H1 (cell line): ENCODE measurements around the gene RASSF3. TPM values are rescaled to one million over a fixed set of nuclear protein-coding genes. Genes with fewer than 3 reads are reported as not detected.

Experiments
- CTCF ChIA-PET: fragments of 300-600 bp; sonication (Branson Sonifier 250); formaldehyde crosslinking; loops from one replicate; lab custom pipeline; 2021; ENCODE audit not compliant: partially characterized antibody; lab: Charles Lee
- POLR2A ChIA-PET: fragments of 300-600 bp; sonication (Branson Sonifier 250); formaldehyde crosslinking; loops from one replicate; lab custom pipeline; 2021; ENCODE audit warnings: inconsistent platforms; ENCODE audit not compliant: partially characterized antibody; lab: Charles Lee
- DNase-seq, 2 experiments: peaks; one replicate each; pipeline versions ENCODE4 v3.0.0 to v3.0.0-alpha.2; 2010 to 2022; ENCODE audit warnings: low spot score in 2 of 2, low read depth in 1 of 2, mixed read lengths in 1 of 2
- FAIRE-seq: peaks from 2 replicates; lab custom pipeline; 2011; peaks lifted over from hg19 to GRCh38; lab: Jason Lieb, UNC
- H2AFZ ChIP-seq: 2 replicates; pipeline ENCODE4 v1.8.1; 2012; ENCODE audit warnings: low read length, inconsistent platforms
- H2AK5ac ChIP-seq: 2 replicates; pipeline ENCODE4 v1.6.1; 2013; ENCODE audit warnings: low read depth, low read length
- H2BK120ac ChIP-seq: replicated peaks from 2 replicates; pipeline ENCODE3; 2013; ENCODE audit warnings: low read depth, low read length, inconsistent platforms
- H2BK12ac ChIP-seq: 2 replicates; pipeline ENCODE4 v1.6.1; 2013; ENCODE audit warnings: low read depth, low read length
- H2BK15ac ChIP-seq: 2 replicates; pipeline ENCODE4 v1.6.1; 2013; ENCODE audit warnings: low read length
- H2BK20ac ChIP-seq: 2 replicates; pipeline ENCODE4 v1.6.1; 2013; ENCODE audit warnings: low read length
- H2BK5ac ChIP-seq: 2 replicates; pipeline ENCODE4 v1.6.1; 2013; ENCODE audit warnings: low read depth, low read length
- H3K14ac ChIP-seq: 2 replicates; pipeline ENCODE4 v1.6.1; 2013; ENCODE audit warnings: inconsistent platforms; ENCODE audit not compliant: insufficient read length
- H3K18ac ChIP-seq: 2 replicates; pipeline ENCODE4 v1.6.1; 2013; ENCODE audit warnings: low read length; ENCODE audit errors: extremely low read depth
- H3K23ac ChIP-seq: 2 replicates; pipeline ENCODE4 v1.6.1; 2013; ENCODE audit warnings: inconsistent platforms; ENCODE audit not compliant: insufficient read length
- H3K23me2 ChIP-seq: 2 replicates; pipeline ENCODE4 v1.6.1; 2013; ENCODE audit warnings: low read depth, low read length
- H3K27ac ChIP-seq: 2 replicates; pipeline ENCODE4 v1.6.1; 2011; ENCODE audit warnings: low read depth, low read length, inconsistent platforms
- H3K27me3 ChIP-seq, 4 experiments: replicated peaks in 1 of 4; 1 replicate in 1 of 4; 2 replicates in 3 of 4; pipeline versions ENCODE4 v1.6.1 to v1.8.1; 2011 to 2013; ENCODE audit warnings: low read length in 3 of 4, mild to moderate bottlenecking in 3 of 4, inconsistent platforms in 2 of 4, mixed read lengths in 2 of 4, moderate library complexity in 1 of 4; ENCODE audit not compliant: control insufficient read depth in 3 of 4, insufficient read depth in 3 of 4; ENCODE audit errors: extremely low read depth in 1 of 4
- H3K36me3 ChIP-seq, 4 experiments: 2 replicates each; pipeline versions ENCODE4 v1.6.1 to v1.8.1; 2011 to 2013; ENCODE audit warnings: mild to moderate bottlenecking in 4 of 4, low read length in 3 of 4, moderate library complexity in 2 of 4, control low read depth in 1 of 4, inconsistent platforms in 1 of 4; ENCODE audit not compliant: insufficient read depth in 4 of 4, control insufficient read depth in 2 of 4
- H3K4ac ChIP-seq: replicated peaks from 2 replicates; pipeline ENCODE3; 2013; ENCODE audit warnings: low read length, low read depth, mixed read lengths, inconsistent platforms; ENCODE audit not compliant: insufficient read length
- H3K4me1 ChIP-seq, 4 experiments: replicated peaks in 1 of 4; 1 replicate in 1 of 4; 2 replicates in 3 of 4; pipeline versions ENCODE4 v1.6.1 to v1.8.1; 2011 to 2013; ENCODE audit warnings: low read length in 3 of 4, inconsistent platforms in 2 of 4, mixed read lengths in 1 of 4; ENCODE audit not compliant: insufficient read depth in 4 of 4, control insufficient read depth in 3 of 4
- H3K4me2 ChIP-seq, 2 experiments: 2 replicates each; pipeline versions ENCODE4 v1.6.1 to v1.8.1; 2011 to 2013; ENCODE audit warnings: low read depth in 2 of 2, low read length in 2 of 2, control low read depth in 1 of 2, inconsistent platforms in 1 of 2, mild to moderate bottlenecking in 1 of 2; ENCODE audit not compliant: insufficient read depth in 1 of 2
- H3K4me3 ChIP-seq, 4 experiments: fragments of 200-600, 300-600 bp in 1 of 4; sonication (generic), shearing (Covaris generic), sonication (Bioruptor Twin) in 1 of 4; 2 replicates each; pipeline versions ENCODE4 v1.5.1 to v1.8.1; 2011 to 2016; ENCODE audit warnings: low read length in 4 of 4, low read depth in 3 of 4, control low read depth in 2 of 4, inconsistent platforms in 2 of 4, mild to moderate bottlenecking in 2 of 4, mixed read lengths in 1 of 4, moderate library complexity in 1 of 4; ENCODE audit not compliant: insufficient read depth in 2 of 4; ENCODE audit errors: extremely low read depth in 1 of 4
- H3K56ac ChIP-seq: replicated peaks from 2 replicates; pipeline ENCODE3; 2013; ENCODE audit warnings: low read depth, mild to moderate bottlenecking, mixed read lengths, low read length, inconsistent platforms; ENCODE audit not compliant: insufficient read length
- H3K79me1 ChIP-seq: 2 replicates; pipeline ENCODE4 v1.6.1; 2013; ENCODE audit warnings: low read depth, low read length, control low read depth
- H3K79me2 ChIP-seq, 2 experiments: 2 replicates each; pipeline versions ENCODE4 v1.6.1 to v1.8.1; 2012 to 2013; ENCODE audit warnings: low read length in 2 of 2, mild to moderate bottlenecking in 2 of 2, inconsistent platforms in 1 of 2; ENCODE audit not compliant: insufficient read depth in 2 of 2, control insufficient read depth in 1 of 2
- H3K9ac ChIP-seq, 4 experiments: replicated peaks in 1 of 4; 1 replicate in 1 of 4; 2 replicates in 3 of 4; pipeline versions ENCODE4 v1.6.1 to v1.8.1; 2011 to 2013; ENCODE audit warnings: low read depth in 3 of 4, low read length in 3 of 4, control low read depth in 2 of 4, mild to moderate bottlenecking in 2 of 4, moderate library complexity in 2 of 4, inconsistent platforms in 1 of 4; ENCODE audit errors: extremely low read depth in 1 of 4
- H3K9me3 ChIP-seq, 2 experiments: 2 replicates each; pipeline versions ENCODE4 v1.6.1 to v1.8.1; 2012 to 2013; ENCODE audit warnings: mild to moderate bottlenecking in 2 of 2, moderate library complexity in 2 of 2, control low read depth in 1 of 2, inconsistent platforms in 1 of 2, low read depth in 1 of 2, low read length in 1 of 2, mixed read lengths in 1 of 2; ENCODE audit not compliant: insufficient read depth in 2 of 2
- H4K20me1 ChIP-seq, 2 experiments: replicated peaks in 1 of 2; 2 replicates each; pipeline versions ENCODE3 to v1.8.1; 2011 to 2013; ENCODE audit warnings: inconsistent platforms in 2 of 2, low read length in 2 of 2, mild to moderate bottlenecking in 1 of 2; ENCODE audit not compliant: insufficient read depth in 2 of 2, control insufficient read depth in 1 of 2
- H4K5ac ChIP-seq: 2 replicates; pipeline ENCODE4 v1.6.1; 2013; ENCODE audit warnings: low read length, low read depth, mixed read lengths, inconsistent platforms; ENCODE audit not compliant: insufficient read length
- H4K8ac ChIP-seq: 2 replicates; pipeline ENCODE4 v1.8.0; 2013; ENCODE audit warnings: mild to moderate bottlenecking, moderate library complexity, low read length, inconsistent platforms; ENCODE audit not compliant: insufficient read depth; ENCODE audit errors: extremely low read depth
- H4K91ac ChIP-seq: replicated peaks from 2 replicates; pipeline ENCODE3; 2013; ENCODE audit warnings: low read length, mixed read lengths, inconsistent platforms; ENCODE audit not compliant: insufficient read length
- GABPA ChIP-seq: IDR thresholded peaks from 2 replicates; pipeline ENCODE4 v1.6.1; 2011; ENCODE audit warnings: mild to moderate bottlenecking, low read length, moderate library complexity, borderline replicate concordance; ENCODE audit not compliant: insufficient read depth
- KDM1A ChIP-seq: fragments of 200-600, 300-600 bp; sonication (generic); IDR thresholded peaks from 2 replicates; pipeline ENCODE4 v1.7.1; 2016; ENCODE audit warnings: mild to moderate bottlenecking, low read length, borderline replicate concordance
- KDM5A ChIP-seq: fragments of 200-600 bp; IDR thresholded peaks from 2 replicates; pipeline ENCODE4 v1.7.1; 2012; ENCODE audit warnings: mild to moderate bottlenecking, low read length, inconsistent platforms, mixed read lengths
- NRF1 ChIP-seq: IDR thresholded peaks from 2 replicates; pipeline ENCODE4 v1.6.1; 2011; ENCODE audit warnings: mild to moderate bottlenecking, low read depth, low read length, improper control_type of control experiment
- POLR2A ChIP-seq, 2 experiments: IDR thresholded peaks; 1 replicate in 1 of 2; 2 replicates in 1 of 2; pipeline ENCODE4 v1.6.1; 2011; ENCODE audit warnings: low read depth in 2 of 2, low read length in 2 of 2, mild to moderate bottlenecking in 2 of 2; ENCODE audit errors: control extremely low read depth in 1 of 2
- RAD21 ChIP-seq, 2 experiments: IDR thresholded peaks in 1 of 2; conservative IDR thresholded peaks in 1 of 2; 2 replicates each; pipeline ENCODE4 v1.6.1; 2011; ENCODE audit warnings: low read depth in 2 of 2, low read length in 2 of 2, improper control_type of control experiment in 1 of 2, inconsistent platforms in 1 of 2, mild to moderate bottlenecking in 1 of 2, moderate library complexity in 1 of 2
- RBBP5 ChIP-seq: IDR thresholded peaks from 2 replicates; pipeline ENCODE4 v1.7.1; 2012; ENCODE audit warnings: low read depth, mild to moderate bottlenecking, inconsistent platforms, low read length, moderate library complexity, borderline replicate concordance
- TAF1 ChIP-seq: IDR thresholded peaks from 2 replicates; pipeline ENCODE4 v1.6.1; 2011; ENCODE audit warnings: mild to moderate bottlenecking, low read depth, low read length
- TEAD4 ChIP-seq: IDR thresholded peaks from 2 replicates; pipeline ENCODE4 v1.6.1; 2012; ENCODE audit warnings: low read depth, low read length, inconsistent platforms, mixed read lengths
- WGBS, 2 experiments: shearing (Covaris generic) in 1 of 2; methylation state at CpG; one replicate each; pipeline versions ENCODE4 v1.1.6 to v1.1.7; 2013 to 2015; ENCODE audit warnings: low lambda C conversion rate in 2 of 2, mixed read lengths in 2 of 2, inconsistent platforms in 1 of 2, low coverage in 1 of 2, missing lambda C conversion rate in 1 of 2; ENCODE audit not compliant: insufficient replicate concordance in 2 of 2, insufficient coverage in 1 of 2, insufficient read length in 1 of 2; ENCODE audit errors: extremely low coverage in 1 of 2, missing lambda C conversion rate in 1 of 2; 5-methylcytosine and 5-hydroxymethylcytosine counted together
- long read RNA-seq, 2 experiments: library from RNA in 1 of 2; library from capped mRNA in 1 of 2; stranded (forward); transcript quantifications; one replicate each; pipeline ENCODE4 v2.0.0, GENCODE V29; 2021; ENCODE audit warnings: inconsistent platforms in 1 of 2
- polyA minus RNA-seq, 3 experiments: library from RNA; depleted of rRNA, polyadenylated mRNA; stranded (reverse); fragments of >200 nt; gene quantifications; 1 replicate in 2 of 3; 2 replicates in 1 of 3; pipeline ENCODE4 v1.2.3, GENCODE V29; 2011
- polyA plus RNA-seq, 7 experiments: library from polyadenylated mRNA; depleted of rRNA in 3 of 7; stranded (reverse) in 5 of 7; unstranded in 2 of 7; fragments of >200 nt in 5 of 7; fragments of 200-250 nt in 2 of 7; gene quantifications; 1 replicate in 5 of 7; 2 replicates in 1 of 7; 4 replicates in 1 of 7; pipeline versions ENCODE4 v1.2.1 to v1.2.3, GENCODE V29; 2011 to 2013; ENCODE audit warnings: missing spikeins in 2 of 7, mixed read lengths in 2 of 7
- total RNA-seq: library from RNA; stranded (reverse); fragmentation: NEBNext Ultra II Directional; extraction: Animal tissue kit (Norgen Biotek cat#: 25700); gene quantifications from 2 replicates; pipeline ENCODE4 v1.2.1, GENCODE V29; 2021

The RASSF3 gene
- total RNA-seq (57.3 and 64.3 TPM in 2 replicates), polyA plus RNA-seq (2011; rRNA removed) (14.5 and 19.1 TPM in 2 replicates), polyA minus RNA-seq (2011; rRNA and poly(A)+ RNA removed) (81.0 and 81.3 TPM in 2 replicates)
- polyA plus RNA-seq (2011; cell fraction: cytosol; rRNA removed), result 19.4 TPM
- polyA plus RNA-seq (2011; cell fraction: nucleus; rRNA removed), result 19.3 TPM
- 26.3 to 34.4 TPM (median 32.5 TPM) in 4 replicates for polyA plus RNA-seq (2012, experiment 1 of 2)
- polyA plus RNA-seq (2012, experiment 2 of 2), result 6.5 TPM
- polyA plus RNA-seq (2013, experiment 1 of 2), result 22.2 TPM
- polyA plus RNA-seq (2013, experiment 2 of 2), result 22.1 TPM
- 23.6 TPM for polyA minus RNA-seq (2011; cell fraction: cytosol; rRNA and poly(A)+ RNA removed)
- 22.0 TPM for polyA minus RNA-seq (2011; cell fraction: nucleus; rRNA and poly(A)+ RNA removed)
- long read RNA-seq, experiment 1, transcript RASSF3-204 (5 exons, 3,492 nt), result major isoform, 5 of 29 reads
- long read RNA-seq, experiment 1, partial matches to known transcripts, result 2 of 29 reads
- long read RNA-seq, experiment 1, other reads (novel, unspliced or antisense), result 22 of 29 reads
- long read RNA-seq, experiment 2, partial matches to known transcripts, result 0 of 1 reads
- long read RNA-seq, experiment 2, other reads (novel, unspliced or antisense), result 1 of 1 reads

GRCh38 chr12:64610079-64610659, at the start of gene RASSF3:
Gene RASSF3, plus strand, starts transcription at chr12:64610495. Its CDS starts 138 bp downstream, at chr12:64610633.
- Histone ChIP-seq H3K18ac (peak within 1 kb of the TSS; percentile 79), H3K56ac (peak within 1 kb of the TSS; percentile 90), H3K79me1 (no peaks in the 10 kb centered on the region; the same call in 1 of the 2 replicates), H3K14ac (no peak within 1 kb of the TSS), H2BK5ac (peak within 1 kb of the TSS; percentile 88; the same call in 1 of the 2 replicates), H2AFZ (0 out of 2 replicates have a peak within 1 kb of the TSS, but pooled peaks have one; percentile 19), H3K23me2 (peaks cover 17% of the 10 kb centered on the region), H3K4ac (no peak within 1 kb of the TSS), H3K4me2 (peak within 1 kb of the TSS; percentile 87 to 95), H2BK20ac (no peak within 1 kb of the TSS), H2BK12ac (peak within 1 kb of the TSS; percentile 1; the same call in 1 of the 2 replicates), H4K8ac (peak within 1 kb of the TSS; percentile 32), H4K20me1 (peaks cover 0 to 4% of the 10 kb centered on the region in 2 experiments), H3K9me3 (no peaks in the 10 kb centered on the region), H3K79me2 (peaks cover 14 to 42% of the 10 kb centered on the region in 2 experiments), H3K9ac (peak within 1 kb of the TSS; percentile 54 to 85 (median 68)), H4K91ac (peak within 1 kb of the TSS; percentile 75), H3K23ac (no peak within 1 kb of the TSS), H2BK15ac (no peak within 1 kb of the TSS; the same call in 1 of the 2 replicates), H2AK5ac (no peak within 1 kb of the TSS), H3K36me3 (peaks cover 0 to 3% (median 0%) of the 10 kb centered on the region in 4 experiments; a peak in 1 of 8 replicates), H3K27me3 (no peaks in the 10 kb centered on the region), H3K4me1 (peaks cover 0 to 5% (median 1%) of the 10 kb centered on the region in 4 experiments; a peak in 4 of 7 replicates), H3K4me3 (peak within 1 kb of the TSS; percentile 69 to 97 (median 91)), H3K27ac (peak within 1 kb of the TSS; percentile 65), H2BK120ac (no peak within 1 kb of the TSS), H4K5ac (peak within 1 kb of the TSS; percentile 87)
- no peak for FAIRE-seq
- peak in 1 of 2 experiments; percentile 85 for DNase-seq
- WGBS, 2 experiments, result 0% methylated on average over 26 of the region's 76 CpGs; no CpG with 5 or more reads in 1 of the 2 experiments
- POLR2A ChIA-PET, result interaction anchor here (0.7 to 3.9 kb wide), 16 partner anchors 11 to 206 kb away, joined by 3 to 34 read pairs (median 4); partner anchors contain the start of gene XPOT
- CTCF ChIA-PET, result interaction anchor here (1.4 to 4.9 kb wide), 6 partner anchors 41 to 87 kb away, joined by 5 to 26 read pairs (median 8); no protein-coding TSS in a partner anchor
- TF ChIP-seq KDM1A, result no peak
- TF ChIP-seq RBBP5, result 0 out of 2 replicates have a peak, but pooled peaks have one; percentile 11
- no peak for TF ChIP-seq NRF1
- peak; percentile 51; the same call in 1 of the 2 replicates for TF ChIP-seq TEAD4
- TF ChIP-seq GABPA, result no peak
- no peak for TF ChIP-seq KDM5A
- TF ChIP-seq TAF1, result peak; percentile 64
- TF ChIP-seq RAD21 (IDR thresholded peaks at IDR 0.05 in 1 of 2, conservative IDR thresholded peaks at IDR 0.05 in 1 of 2; ENCODE audit: low read depth in 2 of 2, low read length in 2 of 2), result no peak
- peak in 1 of 2 experiments; percentile 9; a peak in 2 of 3 replicates for TF ChIP-seq POLR2A (IDR thresholded peaks at IDR 0.05; ENCODE audit: control extremely low read depth in 1 of 2, low read depth in 2 of 2, low read length in 2 of 2)
